ENCODE results near the gene EIF2B1.
A peak's percentile ranks its signal among the peaks of the same experiment; 100 is the strongest.

The EIF2B1 gene

DNA sequence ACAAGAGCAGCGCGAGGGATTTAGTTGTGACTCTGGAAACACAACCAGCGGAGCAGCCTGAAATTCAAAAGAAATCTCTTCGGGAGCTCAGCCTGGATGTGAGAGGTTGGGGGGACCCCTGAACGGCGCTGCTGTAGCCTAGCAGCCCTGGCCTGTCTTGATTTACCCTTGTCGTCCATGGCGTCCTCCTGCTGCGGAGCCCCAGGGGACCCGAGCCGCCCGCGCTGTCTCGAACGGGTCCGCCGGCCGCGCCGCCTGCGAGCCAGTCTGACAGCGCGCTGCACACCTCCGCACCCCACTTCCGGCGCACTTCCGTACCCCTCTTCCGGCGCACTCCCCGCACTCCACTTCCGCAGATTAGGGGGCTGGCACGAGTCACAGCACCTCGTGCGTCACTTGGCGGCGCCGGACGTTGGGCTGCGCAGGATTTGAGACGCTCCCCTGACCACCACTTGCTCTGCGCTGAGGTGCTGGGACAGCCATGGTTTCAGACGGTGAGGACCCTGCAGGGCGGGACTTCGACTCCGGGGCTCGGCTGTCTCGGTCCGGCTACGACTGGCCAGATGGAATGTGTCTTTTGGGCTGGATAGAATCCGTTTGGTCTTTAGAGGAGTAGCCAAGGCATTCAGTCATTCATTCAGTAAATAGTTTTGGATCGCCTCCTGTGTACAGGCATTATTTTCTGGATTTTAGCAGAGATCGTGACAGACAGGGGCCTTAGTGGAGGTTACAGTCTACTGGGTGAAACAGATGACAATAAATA is at the start of gene EIF2B1, which contains the start of gene GTF2H3:
Gene EIF2B1 (minus strand): TSS at position 308 of the 763 bp plus-strand sequence. CDS start 129 bp downstream, at position 179.
Gene GTF2H3 (plus strand): TSS at position 451 of the 763 bp plus-strand sequence. CDS start 31 bp downstream, at position 482.
- DNase-seq: peak; percentile 95

DNA sequence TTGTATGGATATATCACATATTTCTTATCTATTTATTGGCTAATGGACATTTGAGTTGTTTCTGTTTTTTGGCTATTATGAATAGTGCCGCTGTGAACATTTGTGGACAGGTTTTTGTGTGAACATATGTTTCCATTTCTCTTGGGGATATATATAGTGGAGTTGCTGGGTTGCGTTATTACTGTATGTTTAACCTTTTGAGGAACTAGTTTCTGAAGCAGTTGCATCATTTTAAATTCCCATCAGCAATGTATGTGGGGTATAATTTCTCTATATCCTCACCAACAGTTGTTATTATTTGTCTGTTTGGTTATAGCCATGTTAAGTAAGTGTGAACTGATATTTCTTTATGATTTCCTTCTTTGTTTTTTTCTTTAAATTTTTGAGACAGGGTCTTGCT is 48.1 kb upstream of the EIF2B1 start:
- DNase-seq: no peak

DNA sequence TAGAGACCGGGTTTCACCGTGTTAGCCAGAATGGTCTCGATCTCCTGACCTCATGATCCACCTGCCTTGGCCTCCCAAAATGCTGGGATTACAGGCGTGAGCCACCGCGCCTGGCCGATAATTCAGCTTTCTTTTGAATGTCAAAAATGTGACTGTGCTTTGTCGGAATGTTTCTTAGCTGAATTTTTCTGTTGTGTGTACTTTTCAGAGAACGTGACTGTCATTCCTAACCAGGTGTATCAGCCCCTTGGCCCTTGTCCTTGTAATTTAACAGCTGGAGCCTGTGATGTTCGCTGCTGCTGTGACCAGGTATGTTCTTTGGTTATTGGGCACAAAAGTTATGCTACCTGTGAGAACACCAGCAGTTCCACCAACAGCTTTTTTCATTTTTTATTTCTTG is 45.5 kb upstream of the EIF2B1 start:
- no peak for DNase-seq

DNA sequence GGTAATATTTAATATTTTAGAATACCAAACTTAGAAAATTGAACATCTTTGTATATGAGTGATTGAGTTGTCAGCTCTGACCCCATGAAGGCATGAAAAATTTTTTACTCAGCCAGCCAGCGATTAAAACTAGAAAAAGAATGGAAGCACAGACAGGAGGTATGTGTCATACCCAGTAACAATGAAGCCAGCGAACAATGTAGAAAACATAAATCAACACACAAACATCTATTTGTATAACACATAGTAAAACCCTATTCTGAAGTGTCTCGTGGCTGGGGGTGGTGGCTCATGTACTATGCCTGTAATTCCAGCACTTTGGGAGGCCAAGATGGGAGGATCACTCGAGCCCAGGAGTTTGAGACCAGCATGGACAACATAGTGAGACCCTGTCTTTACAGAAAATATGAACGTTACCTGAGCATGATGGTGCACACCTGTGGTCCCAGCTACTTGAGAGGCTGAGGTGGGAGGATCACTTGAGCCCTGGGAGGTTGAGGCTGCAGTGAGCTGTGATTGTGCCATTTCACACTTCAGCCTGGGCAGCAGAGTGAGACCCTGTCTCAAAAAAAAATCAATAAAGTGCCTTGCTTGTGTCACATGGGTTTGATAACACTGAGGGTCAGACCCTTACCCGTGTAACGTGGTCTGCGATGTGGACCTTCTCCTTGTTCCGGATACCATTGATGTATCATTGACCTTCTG is 43.3 kb upstream of the EIF2B1 start:
- no peak for DNase-seq

DNA sequence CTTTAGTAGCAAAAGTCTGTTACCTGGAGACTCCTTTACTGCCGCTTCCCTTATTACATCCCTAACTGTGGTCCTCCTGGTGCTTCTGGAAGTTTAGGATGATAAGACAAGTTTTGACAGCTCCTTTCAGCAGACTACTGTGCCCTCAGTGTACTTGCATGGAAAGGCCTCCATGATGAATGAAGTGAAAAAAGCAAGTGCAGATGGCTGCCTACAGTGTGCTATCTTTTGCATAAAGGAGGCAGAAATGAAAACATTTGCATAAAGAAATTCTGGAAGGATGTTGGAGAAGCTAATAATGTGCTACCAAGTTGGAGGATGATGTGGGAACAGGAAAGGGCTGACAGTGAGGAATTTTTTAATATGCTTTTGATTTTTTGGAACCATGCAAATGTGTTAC is 42.0 kb upstream of the EIF2B1 start:
- DNase-seq: no peak

DNA sequence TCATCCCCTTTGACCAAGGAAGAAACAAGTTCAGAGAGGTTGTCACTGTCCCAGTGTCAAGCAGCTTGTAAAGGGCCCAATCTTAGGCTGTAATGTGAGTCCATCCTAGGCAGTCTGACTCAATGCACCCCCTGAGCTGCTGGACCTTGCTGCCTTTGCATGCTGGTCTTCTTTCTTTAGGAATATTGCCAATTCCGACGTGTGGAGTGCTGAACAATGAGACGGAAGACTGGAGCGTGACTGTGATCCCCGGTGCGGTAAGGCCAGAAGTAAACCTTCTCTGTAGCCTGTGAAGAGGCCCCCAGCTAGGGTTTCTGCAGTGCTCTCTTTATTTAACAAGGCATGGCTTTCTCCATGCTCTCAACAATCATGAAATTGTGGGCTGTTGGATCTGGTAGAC is 38.4 kb upstream of the EIF2B1 start:
- no peak for DNase-seq

DNA sequence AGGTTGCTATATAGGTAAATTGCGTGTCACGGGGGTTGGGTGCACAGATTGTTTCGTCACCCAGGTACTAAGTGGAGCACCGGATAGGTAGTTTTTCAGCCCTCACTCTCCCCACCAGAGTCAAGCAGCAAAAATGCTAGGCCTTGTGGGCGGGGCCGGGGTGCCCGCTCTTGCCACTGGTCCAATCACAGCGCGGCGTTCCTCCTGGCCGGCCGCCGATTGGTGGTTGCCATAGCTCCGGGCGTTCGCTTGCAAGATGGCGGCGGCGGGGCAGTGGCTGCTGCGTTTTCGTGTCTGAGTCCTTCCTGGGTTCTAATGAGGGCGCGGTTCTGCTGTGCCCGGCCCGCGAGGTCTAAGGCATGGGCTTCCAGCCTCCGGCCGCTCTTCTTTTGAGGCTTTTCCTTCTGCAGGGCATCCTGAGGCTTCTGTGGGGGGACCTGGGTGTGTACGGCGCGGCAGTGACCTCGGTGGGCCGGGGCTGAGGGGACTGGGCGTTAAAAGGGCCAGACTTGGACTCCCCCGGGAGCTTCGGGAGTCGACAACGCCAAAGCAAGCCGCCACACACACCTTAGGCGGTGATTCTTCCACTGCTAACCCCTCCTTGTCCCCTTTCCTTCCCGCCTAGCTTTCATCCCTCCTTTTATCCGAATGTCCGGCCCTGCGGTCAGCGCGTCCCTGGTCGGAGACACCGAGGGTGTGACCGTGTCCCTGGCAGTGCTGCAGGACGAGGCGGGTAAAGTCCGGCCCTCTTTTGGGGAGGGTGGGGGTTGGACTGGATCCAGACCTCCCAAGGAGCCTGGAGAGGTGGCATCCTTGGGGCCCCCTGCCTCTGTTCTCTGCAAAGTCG is 37.6 kb upstream of the EIF2B1 start, which contains the start of gene TCTN2:
Gene TCTN2 (plus strand): TSS at position 232 of the 847 bp plus-strand sequence. CDS start 128 bp downstream, at position 360.
- peak; percentile 92 for DNase-seq

DNA sequence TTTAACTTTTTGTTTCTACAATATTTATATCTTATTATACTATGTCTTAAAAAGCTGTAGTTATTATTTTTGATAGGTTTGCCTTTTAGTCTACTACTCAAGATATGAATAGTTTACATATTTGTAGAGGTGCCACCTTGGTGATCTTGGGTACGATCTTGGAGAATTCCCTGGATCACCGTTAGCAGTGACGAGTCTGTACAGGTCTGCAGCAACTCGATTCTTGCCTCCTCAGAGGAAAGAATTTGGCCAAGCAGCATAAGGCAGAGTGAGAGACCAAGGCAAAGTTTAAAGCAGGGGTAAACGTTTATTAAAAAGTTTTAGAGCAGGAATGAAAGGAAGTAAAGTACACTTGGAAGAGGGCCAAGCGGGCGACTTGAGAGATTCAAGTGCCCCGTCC is 34.3 kb upstream of the EIF2B1 start:
- no peak for DNase-seq

DNA sequence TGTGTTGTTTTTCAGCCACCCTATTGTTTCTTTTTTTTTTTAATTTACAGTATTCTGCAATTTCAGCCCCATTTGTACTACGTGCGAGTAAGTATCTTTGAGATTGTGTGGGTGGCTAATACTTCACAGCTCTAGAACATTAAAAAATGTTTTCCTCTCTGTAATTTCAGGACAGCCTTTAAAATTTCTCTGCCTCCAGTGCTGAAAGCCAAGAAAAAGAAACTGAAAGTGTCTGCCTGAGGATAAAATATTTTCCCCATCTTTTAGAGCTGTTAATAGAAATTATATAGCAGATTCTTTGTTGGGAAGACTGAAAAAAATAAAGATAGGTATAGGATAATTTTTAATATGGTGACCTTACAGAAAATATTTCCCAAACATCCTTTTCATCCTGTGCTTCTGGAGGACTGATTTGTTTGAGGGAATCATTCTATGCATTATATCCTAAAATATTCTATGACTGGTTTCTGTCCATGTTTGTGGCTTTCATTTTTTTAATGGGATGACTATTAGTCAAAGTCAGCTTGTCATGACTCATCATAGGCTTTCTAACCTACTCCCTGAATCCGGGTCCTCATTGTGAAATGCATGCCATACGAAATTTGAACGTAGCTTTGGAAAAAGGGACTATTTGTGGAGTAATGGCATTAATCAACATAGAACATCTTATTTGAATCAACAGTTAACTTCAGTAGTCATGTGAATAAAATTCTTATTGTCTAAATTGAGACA is 26.7 kb upstream of the EIF2B1 start:
- no peak for DNase-seq

DNA sequence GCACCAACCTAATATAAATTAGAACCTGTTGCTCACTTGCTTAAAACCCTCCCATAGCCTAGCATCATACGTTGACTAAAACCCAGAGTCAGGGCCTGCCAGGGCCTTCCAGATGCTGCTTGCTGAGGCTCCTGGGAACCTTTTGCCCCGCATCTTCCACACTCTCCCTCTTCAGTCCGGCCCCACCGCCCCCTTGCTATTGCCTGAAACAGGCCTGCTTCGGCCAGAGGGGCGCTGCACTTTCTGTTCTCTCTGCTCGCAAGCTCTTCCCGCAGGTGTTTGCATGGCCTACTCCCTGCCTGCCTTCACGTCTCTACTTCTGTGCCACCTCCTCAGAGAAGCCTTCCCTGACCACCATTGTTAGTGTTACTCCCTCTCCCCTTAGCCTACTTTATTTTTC is 23.7 kb upstream of the EIF2B1 start:
- no peak for DNase-seq

DNA sequence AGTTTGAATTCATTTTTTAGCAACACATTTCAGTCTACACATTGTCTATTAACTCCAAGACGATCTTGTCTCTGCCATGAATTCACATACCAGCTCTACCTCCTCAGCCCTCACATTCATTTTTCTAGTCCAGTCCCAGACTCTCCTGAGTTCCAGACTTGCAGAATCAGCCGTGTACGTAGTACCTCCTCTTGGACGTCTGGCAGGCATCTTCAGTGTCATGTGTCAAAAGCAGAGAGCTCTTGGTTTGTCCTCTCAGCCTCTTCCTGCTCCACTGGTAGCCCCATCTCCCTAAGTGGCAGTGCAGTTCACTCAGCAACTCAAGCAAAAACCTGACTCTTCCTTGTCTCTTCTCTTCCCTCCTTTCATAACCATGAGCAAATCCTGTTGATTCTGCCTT is 22.9 kb upstream of the EIF2B1 start:
- DNase-seq: no peak

DNA sequence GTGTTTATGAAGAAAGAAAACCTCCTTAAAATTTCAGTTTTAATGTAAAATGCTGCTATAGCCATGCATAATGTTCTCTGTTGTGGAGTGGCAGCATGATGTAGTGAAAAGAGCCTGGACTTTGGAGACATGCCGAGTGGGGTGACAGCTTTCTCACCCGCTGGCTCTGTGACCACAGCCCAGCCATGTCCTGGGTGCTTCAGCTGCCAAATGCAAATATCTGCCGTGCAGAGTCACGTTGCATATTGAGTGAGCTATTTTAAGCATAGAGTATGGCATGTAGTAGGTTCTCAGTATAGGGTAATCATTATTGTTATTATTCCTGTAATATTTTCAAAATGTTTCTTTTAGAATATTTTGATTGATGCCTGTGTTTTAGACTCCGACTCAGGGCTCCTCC is 21.9 kb upstream of the EIF2B1 start:
- no peak for DNase-seq

DNA sequence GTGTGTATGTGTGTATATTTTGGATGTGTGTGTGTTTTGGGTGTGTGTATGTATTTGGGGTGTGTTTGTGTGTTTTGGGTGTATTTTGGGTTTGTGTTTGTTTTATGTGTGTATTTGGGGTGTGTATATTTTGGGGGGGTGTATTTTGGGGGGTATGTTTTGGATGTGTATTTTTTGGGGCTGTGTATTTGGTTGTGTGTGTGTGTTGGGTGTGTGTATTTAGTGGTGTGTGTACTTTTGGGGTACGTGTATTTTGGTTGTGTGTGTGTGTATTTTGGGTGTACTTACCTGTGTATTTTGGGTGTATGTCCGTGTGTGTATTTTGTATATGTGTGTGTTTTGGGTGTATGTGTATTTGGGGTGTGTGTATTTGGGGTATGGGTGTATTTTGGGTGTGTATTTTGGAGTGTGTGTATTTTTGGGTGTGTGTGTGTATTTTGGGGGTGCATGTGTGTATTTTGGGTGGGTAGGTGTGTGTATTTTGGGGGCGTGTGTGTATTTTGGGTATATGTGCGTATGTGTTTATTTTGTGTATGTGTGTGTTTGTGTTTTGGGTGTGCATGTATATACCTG is 20.7 kb upstream of the EIF2B1 start:
- DNase-seq: no peak

DNA sequence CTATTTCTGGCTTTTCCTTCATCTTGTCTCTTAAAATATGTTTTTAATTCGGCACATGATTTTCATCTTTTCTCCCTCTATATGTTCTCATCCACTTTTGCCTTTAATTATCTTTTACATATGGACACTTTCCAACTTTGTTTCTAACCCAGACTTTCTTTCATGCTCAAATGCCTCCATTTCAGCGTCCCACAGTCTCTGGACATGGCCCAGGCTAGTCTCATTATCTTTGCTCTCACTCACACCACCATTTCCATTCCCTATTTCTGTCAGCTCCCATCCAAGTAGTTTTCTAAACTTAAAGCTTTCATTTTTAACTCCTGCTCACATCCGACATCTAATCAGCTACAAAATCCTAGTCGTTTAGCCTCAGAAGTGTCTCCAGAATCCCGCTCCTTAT is 14.9 kb upstream of the EIF2B1 start:
- DNase-seq: no peak

DNA sequence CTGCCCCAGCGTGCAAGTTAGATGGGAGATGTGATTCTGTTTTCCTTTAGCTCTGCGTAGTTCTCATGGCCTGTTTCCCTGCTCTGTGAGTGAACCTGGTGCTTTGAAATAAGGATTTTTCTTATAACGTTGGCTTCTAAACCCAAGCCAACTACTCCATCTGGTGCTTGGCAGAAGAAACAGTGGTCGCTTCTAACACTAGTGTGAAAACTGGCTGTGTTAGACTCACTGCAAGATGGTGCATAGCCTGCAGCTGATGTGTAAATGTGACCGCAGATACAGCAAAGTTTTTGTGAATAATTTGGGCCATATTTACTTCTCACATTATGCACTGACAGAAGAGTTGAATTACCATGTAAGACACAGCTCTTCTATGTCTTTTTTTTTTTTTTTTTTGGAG is 12.4 kb upstream of the EIF2B1 start:
- no peak for DNase-seq

DNA sequence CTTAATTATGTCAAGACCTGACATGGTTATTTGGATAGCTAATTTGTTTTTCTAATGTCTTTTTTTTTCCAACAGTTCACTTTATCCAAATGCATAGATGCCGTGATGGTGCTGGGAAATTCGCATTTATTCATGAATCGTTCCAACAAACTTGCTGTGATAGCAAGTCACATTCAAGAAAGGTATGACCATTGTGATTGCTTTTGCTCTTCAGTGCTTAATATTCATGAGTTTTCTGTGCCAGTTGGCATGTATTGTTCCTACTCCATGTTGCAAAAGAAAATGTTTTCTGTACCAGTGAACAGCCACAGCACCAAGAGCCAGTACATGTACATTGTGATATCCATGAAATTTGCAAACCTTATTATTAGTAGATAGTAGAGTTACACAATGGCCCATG is 11.9 kb upstream of the EIF2B1 start:
- DNase-seq: no peak

DNA sequence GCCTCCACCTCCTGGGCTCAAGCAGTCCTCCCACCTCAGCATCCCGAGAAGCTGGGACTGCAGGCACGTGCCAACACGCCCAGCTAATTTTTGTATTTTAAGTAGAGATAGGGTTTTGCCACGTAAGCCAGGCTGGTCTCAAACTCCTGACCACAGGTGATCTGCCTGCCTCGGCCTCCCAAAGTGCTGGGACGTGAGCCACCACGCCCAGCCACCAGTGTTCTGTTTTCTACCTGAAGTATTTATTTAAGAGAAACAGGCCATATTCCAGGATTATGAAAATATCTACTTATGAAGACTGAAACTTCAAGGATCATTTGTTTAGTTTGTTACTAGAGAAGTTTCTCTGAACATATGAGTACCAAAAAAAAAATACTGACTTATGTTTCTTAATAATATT is 10.4 kb upstream of the EIF2B1 start:
- no peak for DNase-seq

DNA sequence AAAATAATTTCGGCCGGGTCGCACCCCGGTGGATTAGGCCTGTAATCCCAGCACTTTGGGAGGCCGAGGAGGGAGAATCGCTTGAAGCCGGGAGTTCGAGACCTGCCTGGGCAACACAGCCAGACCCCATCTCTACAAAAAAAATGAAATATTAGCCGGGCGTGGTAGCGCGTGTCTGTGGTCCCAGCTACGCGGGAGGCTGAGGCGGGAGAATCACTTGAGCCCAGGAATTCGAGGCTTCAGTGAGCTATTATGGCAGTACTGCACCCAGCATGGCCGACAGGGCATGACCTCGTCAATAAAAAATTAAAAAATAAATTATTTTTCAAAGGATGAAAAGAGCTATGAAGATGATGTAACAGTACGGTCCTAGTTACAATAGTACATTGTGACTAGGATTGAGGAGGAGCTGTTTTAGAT is 666 bp upstream of the EIF2B1 start:
- no peak for DNase-seq

DNA sequence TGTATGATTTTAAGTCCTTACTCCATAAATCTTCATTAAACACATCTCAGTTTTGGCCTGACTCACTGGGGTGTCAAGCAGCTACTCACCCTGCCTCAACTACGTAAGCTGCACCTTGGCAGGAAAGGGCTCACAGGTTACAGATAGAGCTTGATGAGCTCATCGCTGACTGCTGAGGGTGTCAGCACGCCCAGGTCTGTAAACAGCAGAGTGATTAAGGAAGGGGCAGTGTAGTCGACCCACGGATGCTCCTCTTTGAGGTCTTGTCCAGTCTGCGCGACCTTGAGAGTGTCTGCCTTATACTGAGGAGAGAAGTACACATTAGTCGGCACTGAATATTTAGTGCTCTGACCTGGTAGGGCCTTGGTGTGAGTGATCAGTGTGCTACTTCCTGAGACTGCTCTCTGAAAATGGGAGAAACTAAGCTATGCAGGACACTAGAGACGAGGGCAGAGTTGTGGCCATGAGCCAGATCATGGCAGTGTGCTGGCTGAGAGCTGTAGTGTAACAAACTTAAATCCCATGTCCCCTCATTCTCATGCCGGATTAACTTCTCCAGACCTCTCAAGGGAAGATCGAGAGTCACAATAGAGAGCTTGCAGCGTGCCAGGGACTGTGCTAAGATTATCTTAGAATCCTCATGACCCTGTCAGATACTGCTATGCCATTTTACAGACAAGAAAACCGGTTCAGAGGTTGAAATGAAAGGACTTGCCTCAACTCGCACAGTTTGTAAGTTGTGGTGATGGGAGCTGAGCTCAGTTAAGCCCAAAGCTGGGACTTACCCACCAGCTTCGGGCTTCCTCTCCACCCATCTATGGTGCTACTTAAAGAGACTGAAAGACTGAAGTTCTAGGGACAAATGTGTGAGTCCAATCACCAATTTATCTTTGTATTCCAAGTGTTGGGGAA is 11.6 kb downstream of the EIF2B1 start:
- no peak for DNase-seq

DNA sequence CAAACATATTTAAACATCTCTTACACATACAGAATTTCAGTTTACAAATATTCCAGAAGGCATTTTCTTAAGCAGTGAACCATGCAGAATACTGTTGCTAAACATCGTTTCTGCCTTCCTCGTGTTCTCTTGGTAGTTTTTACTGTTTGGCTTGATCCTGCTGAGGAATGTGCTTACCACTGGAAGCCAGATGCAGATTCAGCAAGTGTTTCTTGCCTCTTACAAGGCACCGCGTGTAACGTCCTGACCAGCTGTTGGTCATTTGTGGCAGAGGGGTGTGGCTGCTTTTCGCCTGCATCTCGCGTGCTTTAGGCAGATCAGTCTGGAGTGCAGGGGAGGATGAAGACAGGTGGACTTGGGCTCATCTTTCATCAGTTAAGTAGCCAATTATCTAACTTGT is 12.4 kb downstream of the EIF2B1 start:
- DNase-seq: no peak

DNA sequence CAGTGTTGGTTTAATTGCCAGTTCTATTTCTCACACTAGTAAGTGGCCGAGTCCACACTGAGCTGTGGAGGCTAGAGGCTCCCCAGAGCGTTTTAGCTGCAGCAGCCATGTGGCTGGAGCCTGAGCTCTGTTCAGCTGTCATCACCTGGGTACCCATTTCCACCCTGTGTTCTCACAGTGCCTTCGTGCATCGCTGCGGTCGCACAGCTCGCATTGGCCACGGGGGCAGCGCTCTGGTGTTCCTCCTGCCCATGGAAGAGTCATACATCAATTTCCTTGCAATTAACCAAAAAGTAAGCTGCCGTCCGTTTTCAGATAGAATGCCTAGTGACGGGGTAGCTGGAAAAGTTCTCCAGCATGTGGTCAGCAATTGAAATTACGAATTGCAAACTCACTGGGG is 15.9 kb downstream of the EIF2B1 start:
- no peak for DNase-seq

All from activated CD4-positive, CD25-positive, alpha-beta regulatory T cell treated with anti-CD3 and anti-CD28 coated beads, Interleukin-2, amount 50 U/mL, for 72 hours (primary cell).